Neutrophil (primary cell): ENCODE results near the gene TMEM106B.
"Not testable (repeated sequence)": the region's sequence is repeated elsewhere in the genome, so short reads cannot be mapped to it uniquely, and the experiment has no call there.

Experiments
- H3K27ac ChIP-seq: fragments of 200-600 bp; sonication (generic); 2 replicates; pipeline ENCODE4 v1.5.1; 2016; ENCODE audit warnings: mild to moderate bottlenecking, moderate library complexity
- H3K27me3 ChIP-seq: fragments of 200-600 bp; sonication (generic); 2 replicates; pipeline ENCODE4 v1.6.0; 2016; ENCODE audit warnings: mild to moderate bottlenecking
- H3K36me3 ChIP-seq: fragments of 200-600 bp; sonication (generic); 2 replicates; pipeline ENCODE4 v1.5.1; 2017
- H3K4me1 ChIP-seq, 2 experiments: fragments of 200-600 bp in 1 of 2; sonication (generic) in 1 of 2; 1 replicate in 1 of 2; 2 replicates in 1 of 2; pipeline versions ENCODE4 v1.5.1 to v1.6.1; 2013 to 2016; ENCODE audit warnings: low read depth in 1 of 2, low read length in 1 of 2, mild to moderate bottlenecking in 1 of 2, moderate library complexity in 1 of 2; ENCODE audit not compliant: control insufficient read depth in 1 of 2, insufficient read depth in 1 of 2
- H3K4me3 ChIP-seq, 2 experiments: fragments of 200-600 bp in 1 of 2; sonication (generic) in 1 of 2; 1 replicate in 1 of 2; 2 replicates in 1 of 2; pipeline ENCODE4 v1.5.1; 2013 to 2016; ENCODE audit warnings: low read depth in 1 of 2, low read length in 1 of 2, mild to moderate bottlenecking in 1 of 2, moderate library complexity in 1 of 2
- H3K9me3 ChIP-seq: fragments of 200-600 bp; sonication (generic); 2 replicates; pipeline ENCODE4 v1.5.1; 2016
- CTCF ChIP-seq: fragments of 200-600 bp; sonication (generic); IDR thresholded peaks from 2 replicates; pipeline ENCODE4 v1.5.1; 2016; ENCODE audit warnings: antibody characterized with exemption

Gene TMEM106B

GRCh38 chr7:12222889-12223579 lies 11.9 kb downstream of the TMEM106B start:
- TF ChIP-seq CTCF, result no peak
- peaks cover 11 to 16% of the 10 kb centered on the region in 2 experiments for H3K4me1 ChIP-seq
- no peaks in the 10 kb centered on the region for H3K36me3 ChIP-seq
- H3K27ac ChIP-seq, result peak overlapping the region; percentile 78
- H3K4me3 ChIP-seq, result no peak overlapping the region
- H3K27me3 ChIP-seq, result no peaks in the 10 kb centered on the region
- no peaks in the 10 kb centered on the region for H3K9me3 ChIP-seq

GRCh38 chr7:12225017-12225416 lies 13.9 kb downstream of the TMEM106B start:
- not testable (repeated sequence) for H3K36me3 ChIP-seq, H3K9me3 ChIP-seq, H3K4me3 ChIP-seq, H3K27ac ChIP-seq, H3K27me3 ChIP-seq
- H3K4me1 ChIP-seq, result peaks cover 11 to 16% of the 10 kb centered on the region in 2 experiments

- Histone ChIP-seq H3K36me3 (peaks cover 13% of the 10 kb centered on the region), H3K27me3 (no peaks in the 10 kb centered on the region), H3K9me3 (no peaks in the 10 kb centered on the region), H3K27ac (no peak overlapping the region), H3K4me1 (peaks cover 11 to 16% of the 10 kb centered on the region in 2 experiments), H3K4me3 (no peak overlapping the region)
- no peak for TF ChIP-seq CTCF
Observed at GRCh38 chr7:12226756-12227155, 15.7 kb downstream of the TMEM106B start.

- no peak for TF ChIP-seq CTCF
- H3K27ac ChIP-seq, result no peak overlapping the region
- H3K9me3 ChIP-seq, result no peaks in the 10 kb centered on the region
- peaks cover 3 to 4% of the 10 kb centered on the region in 2 experiments for H3K4me1 ChIP-seq
- peaks cover 23% of the 10 kb centered on the region for H3K36me3 ChIP-seq
- H3K27me3 ChIP-seq, result no peaks in the 10 kb centered on the region
- no peak overlapping the region for H3K4me3 ChIP-seq
Observed at GRCh38 chr7:12228024-12228423, 16.9 kb downstream of the TMEM106B start.

GRCh38 chr7:12229046-12229445 lies 18.0 kb downstream of the TMEM106B start:
- Histone ChIP-seq H3K4me3 (no peak overlapping the region), H3K27me3 (no peaks in the 10 kb centered on the region), H3K27ac (no peak overlapping the region), H3K36me3 (peaks cover 25% of the 10 kb centered on the region), H3K9me3 (no peaks in the 10 kb centered on the region), H3K4me1 (no peaks in the 10 kb centered on the region)
- no peak for TF ChIP-seq CTCF

GRCh38 chr7:12231097-12231496 lies 20.0 kb downstream of the TMEM106B start:
- no peak for TF ChIP-seq CTCF
- Histone ChIP-seq H3K4me3 (no peak overlapping the region), H3K27ac (no peak overlapping the region), H3K27me3 (no peaks in the 10 kb centered on the region), H3K4me1 (no peaks in the 10 kb centered on the region), H3K9me3 (no peaks in the 10 kb centered on the region), H3K36me3 (peaks cover 33% of the 10 kb centered on the region)
